GM23338 (cell line): Measurements from ENCODE around the gene MRPS22. TPM values are rescaled to one million over a fixed set of nuclear protein-coding genes. Genes with fewer than 3 reads are reported as not detected.

Experiments used
- ATAC-seq: fragments of 200-7000 bp; cut with Tn5 transposase; 3 replicates; pipeline ENCODE4 v1.9.1; 2020
- DNase-seq: peaks from one replicate; pipeline ENCODE4 v3.0.0-alpha.2; 2015; ENCODE audit warnings: low spot score
- H2AFZ ChIP-seq: fragments of 200-600 bp; sonication (generic); 2 replicates; pipeline ENCODE4 v1.8.0; 2016; ENCODE audit warnings: antibody characterized with exemption, mild to moderate bottlenecking, moderate library complexity
- H3F3A ChIP-seq: fragments of 200-600 bp; sonication (generic); replicated peaks from 2 replicates; pipeline ENCODE4 v1.8.0; 2017; ENCODE audit warnings: antibody characterized with exemption, mixed run types, low read depth
- H3K27ac ChIP-seq: fragments of 200-600 bp; sonication (generic); 2 replicates; pipeline ENCODE4 v1.6.1; 2016; ENCODE audit warnings: low read depth
- H3K27me3 ChIP-seq: fragments of 200-600 bp; sonication (generic); 2 replicates; pipeline ENCODE4 v1.8.0; 2016; ENCODE audit warnings: mild to moderate bottlenecking, mixed run types, moderate library complexity; ENCODE audit not compliant: insufficient read depth
- H3K36me3 ChIP-seq: fragments of 200-600 bp; sonication (generic); 2 replicates; pipeline ENCODE4 v1.8.0; 2016; ENCODE audit warnings: mild to moderate bottlenecking; ENCODE audit not compliant: insufficient read depth
- H3K4me1 ChIP-seq: fragments of 200-600 bp; sonication (generic); 2 replicates; pipeline ENCODE4 v1.8.0; 2016; ENCODE audit warnings: mild to moderate bottlenecking, moderate library complexity; ENCODE audit not compliant: insufficient read depth
- H3K4me2 ChIP-seq: fragments of 200-600 bp; sonication (generic); 2 replicates; pipeline ENCODE4 v1.7.1; 2017; ENCODE audit warnings: mixed run types
- H3K4me3 ChIP-seq: fragments of 200-600 bp; sonication (generic); 2 replicates; pipeline ENCODE4 v1.6.1; 2016; ENCODE audit warnings: mixed run types
- H3K79me2 ChIP-seq: fragments of 200-600 bp; sonication (generic); replicated peaks from 2 replicates; pipeline ENCODE4 v1.8.0; 2017; ENCODE audit warnings: mild to moderate bottlenecking; ENCODE audit not compliant: insufficient read depth
- H3K9me2 ChIP-seq: fragments of 200-600 bp; sonication (generic); 2 replicates; pipeline ENCODE4 v1.8.0; 2017; ENCODE audit not compliant: insufficient read depth
- H4K20me1 ChIP-seq: fragments of 200-600 bp; sonication (generic); replicated peaks from 2 replicates; pipeline ENCODE4 v1.8.0; 2017; ENCODE audit warnings: mild to moderate bottlenecking; ENCODE audit not compliant: insufficient read depth
- H3K27ac Mint-ChIP-seq: 2 replicates; pipeline ENCODE4 v1.8.0; 2020; ENCODE audit warnings: inconsistent platforms, mild to moderate bottlenecking, moderate library complexity, mixed read lengths
- H3K27me3 Mint-ChIP-seq: 3 replicates; pipeline ENCODE4 v1.8.0; 2022; ENCODE audit warnings: low read depth, mild to moderate bottlenecking, moderate library complexity, mixed read lengths, inconsistent platforms; ENCODE audit not compliant: insufficient read depth, poor library complexity
- H3K36me3 Mint-ChIP-seq: 3 replicates; pipeline ENCODE4 v1.8.0; 2021; ENCODE audit warnings: low read depth, mild to moderate bottlenecking, inconsistent platforms, moderate library complexity, mixed read lengths
- H3K4me1 Mint-ChIP-seq: 3 replicates; pipeline ENCODE4 v1.8.0; 2020; ENCODE audit warnings: mild to moderate bottlenecking, inconsistent platforms, mixed read lengths
- H3K4me3 Mint-ChIP-seq: 3 replicates; pipeline ENCODE4 v1.8.0; 2021; ENCODE audit warnings: moderate library complexity, mild to moderate bottlenecking, inconsistent platforms, mixed read lengths
- H3K9me3 Mint-ChIP-seq: 3 replicates; pipeline ENCODE4 v1.8.0; 2020; ENCODE audit warnings: moderate library complexity, mild to moderate bottlenecking, inconsistent platforms, mixed read lengths
- CREB1 ChIP-seq: fragments of 250-450 bp; sonication (Bioruptor Pico); IDR thresholded peaks from 2 replicates; pipeline ENCODE4 v1.5.0; 2020; ENCODE audit warnings: low read depth, mild to moderate bottlenecking, moderate library complexity
- EZH2 ChIP-seq: fragments of 200-600 bp; sonication (generic); IDR thresholded peaks from one replicate; pipeline ENCODE4 v1.8.0; 2017; ENCODE audit warnings: antibody characterized with exemption, mild to moderate bottlenecking, low read depth; ENCODE audit not compliant: unreplicated experiment
- EZH2phosphoT487 ChIP-seq: fragments of 200-600 bp; sonication (generic); IDR thresholded peaks from one replicate; pipeline ENCODE4 v1.8.1; 2018; ENCODE audit warnings: antibody characterized with exemption; ENCODE audit not compliant: unreplicated experiment
- JUNB ChIP-seq: IDR thresholded peaks from one replicate; pipeline ENCODE4 v1.6.1; 2016; ENCODE audit warnings: antibody characterized with exemption; ENCODE audit not compliant: unreplicated experiment
- NANOG ChIP-seq: IDR thresholded peaks from 2 replicates; pipeline ENCODE4 v1.6.1; 2016; ENCODE audit warnings: antibody characterized with exemption, borderline replicate concordance
- POLR2AphosphoS5 ChIP-seq: IDR thresholded peaks from 2 replicates; pipeline ENCODE4 v1.6.1; 2016; ENCODE audit warnings: antibody characterized with exemption, low read depth
- STAT1 ChIP-seq: IDR thresholded peaks from one replicate; pipeline ENCODE4 v1.6.1; 2016; ENCODE audit warnings: antibody characterized with exemption; ENCODE audit not compliant: unreplicated experiment
- ZNF114 ChIP-seq: fragments of 250-450 bp; sonication (Bioruptor Pico); IDR thresholded peaks from 2 replicates; pipeline ENCODE4 v1.5.0; 2020; ENCODE audit warnings: mild to moderate bottlenecking, moderate library complexity
- ZNF331 ChIP-seq: fragments of 250-450 bp; sonication (Bioruptor Pico); IDR thresholded peaks from 2 replicates; pipeline ENCODE4 v1.5.0; 2020; ENCODE audit warnings: low read depth, mild to moderate bottlenecking, moderate library complexity
- polyA plus RNA-seq: library from polyadenylated mRNA; unstranded; fragments of >200 nt; fragmentation: Nextera tagmentation; extraction: Ambion mirVana; gene quantifications from 2 replicates; pipeline ENCODE4 v1.2.1, GENCODE V29; 2016
- total RNA-seq: library from RNA; depleted of rRNA; stranded (reverse); fragments of >200 nt; shearing (Covaris generic); gene quantifications from 2 replicates; pipeline ENCODE4 v1.2.3, GENCODE V29; 2014
- TF ChIP-seq, protein P1 (sequence below): IDR thresholded peaks from one replicate; pipeline ENCODE4 v1.6.1; 2018; ENCODE audit warnings: antibody characterized with exemption; ENCODE audit not compliant: unreplicated experiment
- TF ChIP-seq, protein P2 (sequence below): IDR thresholded peaks from 2 replicates; pipeline ENCODE4 v1.6.1; 2016; ENCODE audit warnings: antibody characterized with exemption
- TF ChIP-seq, protein P3 (sequence below), 2 experiments: fragments of 200-600 bp in 1 of 2; sonication (generic) in 1 of 2; conservative IDR thresholded peaks; 2 replicates each; pipeline versions ENCODE4 v1.5.1 to v1.6.1; 2016 to 2017; ENCODE audit warnings: antibody characterized with exemption in 2 of 2, low read depth in 2 of 2, mild to moderate bottlenecking in 2 of 2, moderate library complexity in 1 of 2
- TF ChIP-seq, protein P4 (sequence below): fragments of 250-450 bp; sonication (Bioruptor Pico); IDR thresholded peaks from 2 replicates; pipeline ENCODE4 v1.5.0; 2020; ENCODE audit warnings: mild to moderate bottlenecking, moderate library complexity

Gene MRPS22
- total and polyA plus RNA-seq, 2 experiments from 2014 or later: 58.4 to 65.6 TPM

DNA sequence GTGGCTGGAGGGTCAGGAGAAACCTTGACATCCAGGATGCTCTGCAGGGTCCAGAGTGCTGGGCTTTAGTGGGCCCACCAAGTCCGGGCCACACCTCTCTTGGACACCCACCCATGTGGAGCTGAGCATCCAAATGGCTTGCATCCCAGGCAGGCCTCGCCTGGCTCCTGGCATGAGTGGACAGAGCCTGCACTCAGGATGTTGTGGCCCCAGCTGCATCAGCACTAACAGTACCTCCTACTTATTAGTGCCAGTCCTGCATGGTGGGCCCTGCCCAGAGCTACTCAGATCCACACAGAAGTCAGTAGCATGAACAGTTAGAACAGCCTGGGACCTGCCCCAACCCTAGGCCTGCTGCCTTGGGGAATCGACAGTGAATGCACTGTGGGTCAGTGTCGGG, 42.2 kb upstream of the MRPS22 start:
- Histone ChIP-seq H3K4me1 (peaks cover 8% of the 10 kb centered on the region), H3K4me2 (no peak overlapping the region), H4K20me1 (no peaks in the 10 kb centered on the region), H3K27ac (no peak overlapping the region), H3K9me2 (no peaks in the 10 kb centered on the region), H3F3A (no peaks in the 10 kb centered on the region), H3K27me3 (no peaks in the 10 kb centered on the region), H3K79me2 (no peaks in the 10 kb centered on the region), H3K4me3 (no peak overlapping the region), H2AFZ (no peak overlapping the region), H3K36me3 (no peaks in the 10 kb centered on the region)
- no peaks in the 10 kb centered on the region for H3K36me3 Mint-ChIP-seq
- H3K9me3 Mint-ChIP-seq: no peaks in the 10 kb centered on the region; the same call in 2 of the 3 replicates
- peaks cover 9% of the 10 kb centered on the region for H3K27me3 Mint-ChIP-seq
- H3K4me1 Mint-ChIP-seq: peaks cover 14% of the 10 kb centered on the region
- TF ChIP-seq JUNB (no peak), CREB1 (CRISPR knock-in tag) (no peak), EZH2phosphoT487 (no peak), EZH2 (no peak), ZNF114 (CRISPR knock-in tag) (no peak), POLR2AphosphoS5 (no peak), ZNF331 (CRISPR knock-in tag) (no peak), STAT1 (no peak), NANOG (no peak)
- TF ChIP-seq, protein P1, sequence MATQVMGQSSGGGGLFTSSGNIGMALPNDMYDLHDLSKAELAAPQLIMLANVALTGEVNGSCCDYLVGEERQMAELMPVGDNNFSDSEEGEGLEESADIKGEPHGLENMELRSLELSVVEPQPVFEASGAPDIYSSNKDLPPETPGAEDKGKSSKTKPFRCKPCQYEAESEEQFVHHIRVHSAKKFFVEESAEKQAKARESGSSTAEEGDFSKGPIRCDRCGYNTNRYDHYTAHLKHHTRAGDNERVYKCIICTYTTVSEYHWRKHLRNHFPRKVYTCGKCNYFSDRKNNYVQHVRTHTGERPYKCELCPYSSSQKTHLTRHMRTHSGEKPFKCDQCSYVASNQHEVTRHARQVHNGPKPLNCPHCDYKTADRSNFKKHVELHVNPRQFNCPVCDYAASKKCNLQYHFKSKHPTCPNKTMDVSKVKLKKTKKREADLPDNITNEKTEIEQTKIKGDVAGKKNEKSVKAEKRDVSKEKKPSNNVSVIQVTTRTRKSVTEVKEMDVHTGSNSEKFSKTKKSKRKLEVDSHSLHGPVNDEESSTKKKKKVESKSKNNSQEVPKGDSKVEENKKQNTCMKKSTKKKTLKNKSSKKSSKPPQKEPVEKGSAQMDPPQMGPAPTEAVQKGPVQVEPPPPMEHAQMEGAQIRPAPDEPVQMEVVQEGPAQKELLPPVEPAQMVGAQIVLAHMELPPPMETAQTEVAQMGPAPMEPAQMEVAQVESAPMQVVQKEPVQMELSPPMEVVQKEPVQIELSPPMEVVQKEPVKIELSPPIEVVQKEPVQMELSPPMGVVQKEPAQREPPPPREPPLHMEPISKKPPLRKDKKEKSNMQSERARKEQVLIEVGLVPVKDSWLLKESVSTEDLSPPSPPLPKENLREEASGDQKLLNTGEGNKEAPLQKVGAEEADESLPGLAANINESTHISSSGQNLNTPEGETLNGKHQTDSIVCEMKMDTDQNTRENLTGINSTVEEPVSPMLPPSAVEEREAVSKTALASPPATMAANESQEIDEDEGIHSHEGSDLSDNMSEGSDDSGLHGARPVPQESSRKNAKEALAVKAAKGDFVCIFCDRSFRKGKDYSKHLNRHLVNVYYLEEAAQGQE: no peak
- TF ChIP-seq, protein P2, sequence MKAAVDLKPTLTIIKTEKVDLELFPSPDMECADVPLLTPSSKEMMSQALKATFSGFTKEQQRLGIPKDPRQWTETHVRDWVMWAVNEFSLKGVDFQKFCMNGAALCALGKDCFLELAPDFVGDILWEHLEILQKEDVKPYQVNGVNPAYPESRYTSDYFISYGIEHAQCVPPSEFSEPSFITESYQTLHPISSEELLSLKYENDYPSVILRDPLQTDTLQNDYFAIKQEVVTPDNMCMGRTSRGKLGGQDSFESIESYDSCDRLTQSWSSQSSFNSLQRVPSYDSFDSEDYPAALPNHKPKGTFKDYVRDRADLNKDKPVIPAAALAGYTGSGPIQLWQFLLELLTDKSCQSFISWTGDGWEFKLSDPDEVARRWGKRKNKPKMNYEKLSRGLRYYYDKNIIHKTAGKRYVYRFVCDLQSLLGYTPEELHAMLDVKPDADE: no peak
- TF ChIP-seq, protein P3, sequence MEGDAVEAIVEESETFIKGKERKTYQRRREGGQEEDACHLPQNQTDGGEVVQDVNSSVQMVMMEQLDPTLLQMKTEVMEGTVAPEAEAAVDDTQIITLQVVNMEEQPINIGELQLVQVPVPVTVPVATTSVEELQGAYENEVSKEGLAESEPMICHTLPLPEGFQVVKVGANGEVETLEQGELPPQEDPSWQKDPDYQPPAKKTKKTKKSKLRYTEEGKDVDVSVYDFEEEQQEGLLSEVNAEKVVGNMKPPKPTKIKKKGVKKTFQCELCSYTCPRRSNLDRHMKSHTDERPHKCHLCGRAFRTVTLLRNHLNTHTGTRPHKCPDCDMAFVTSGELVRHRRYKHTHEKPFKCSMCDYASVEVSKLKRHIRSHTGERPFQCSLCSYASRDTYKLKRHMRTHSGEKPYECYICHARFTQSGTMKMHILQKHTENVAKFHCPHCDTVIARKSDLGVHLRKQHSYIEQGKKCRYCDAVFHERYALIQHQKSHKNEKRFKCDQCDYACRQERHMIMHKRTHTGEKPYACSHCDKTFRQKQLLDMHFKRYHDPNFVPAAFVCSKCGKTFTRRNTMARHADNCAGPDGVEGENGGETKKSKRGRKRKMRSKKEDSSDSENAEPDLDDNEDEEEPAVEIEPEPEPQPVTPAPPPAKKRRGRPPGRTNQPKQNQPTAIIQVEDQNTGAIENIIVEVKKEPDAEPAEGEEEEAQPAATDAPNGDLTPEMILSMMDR (conservative IDR thresholded peaks at IDR 0.05; ENCODE audit: low read depth in 2 of 2): no peak
- TF ChIP-seq, protein P4, sequence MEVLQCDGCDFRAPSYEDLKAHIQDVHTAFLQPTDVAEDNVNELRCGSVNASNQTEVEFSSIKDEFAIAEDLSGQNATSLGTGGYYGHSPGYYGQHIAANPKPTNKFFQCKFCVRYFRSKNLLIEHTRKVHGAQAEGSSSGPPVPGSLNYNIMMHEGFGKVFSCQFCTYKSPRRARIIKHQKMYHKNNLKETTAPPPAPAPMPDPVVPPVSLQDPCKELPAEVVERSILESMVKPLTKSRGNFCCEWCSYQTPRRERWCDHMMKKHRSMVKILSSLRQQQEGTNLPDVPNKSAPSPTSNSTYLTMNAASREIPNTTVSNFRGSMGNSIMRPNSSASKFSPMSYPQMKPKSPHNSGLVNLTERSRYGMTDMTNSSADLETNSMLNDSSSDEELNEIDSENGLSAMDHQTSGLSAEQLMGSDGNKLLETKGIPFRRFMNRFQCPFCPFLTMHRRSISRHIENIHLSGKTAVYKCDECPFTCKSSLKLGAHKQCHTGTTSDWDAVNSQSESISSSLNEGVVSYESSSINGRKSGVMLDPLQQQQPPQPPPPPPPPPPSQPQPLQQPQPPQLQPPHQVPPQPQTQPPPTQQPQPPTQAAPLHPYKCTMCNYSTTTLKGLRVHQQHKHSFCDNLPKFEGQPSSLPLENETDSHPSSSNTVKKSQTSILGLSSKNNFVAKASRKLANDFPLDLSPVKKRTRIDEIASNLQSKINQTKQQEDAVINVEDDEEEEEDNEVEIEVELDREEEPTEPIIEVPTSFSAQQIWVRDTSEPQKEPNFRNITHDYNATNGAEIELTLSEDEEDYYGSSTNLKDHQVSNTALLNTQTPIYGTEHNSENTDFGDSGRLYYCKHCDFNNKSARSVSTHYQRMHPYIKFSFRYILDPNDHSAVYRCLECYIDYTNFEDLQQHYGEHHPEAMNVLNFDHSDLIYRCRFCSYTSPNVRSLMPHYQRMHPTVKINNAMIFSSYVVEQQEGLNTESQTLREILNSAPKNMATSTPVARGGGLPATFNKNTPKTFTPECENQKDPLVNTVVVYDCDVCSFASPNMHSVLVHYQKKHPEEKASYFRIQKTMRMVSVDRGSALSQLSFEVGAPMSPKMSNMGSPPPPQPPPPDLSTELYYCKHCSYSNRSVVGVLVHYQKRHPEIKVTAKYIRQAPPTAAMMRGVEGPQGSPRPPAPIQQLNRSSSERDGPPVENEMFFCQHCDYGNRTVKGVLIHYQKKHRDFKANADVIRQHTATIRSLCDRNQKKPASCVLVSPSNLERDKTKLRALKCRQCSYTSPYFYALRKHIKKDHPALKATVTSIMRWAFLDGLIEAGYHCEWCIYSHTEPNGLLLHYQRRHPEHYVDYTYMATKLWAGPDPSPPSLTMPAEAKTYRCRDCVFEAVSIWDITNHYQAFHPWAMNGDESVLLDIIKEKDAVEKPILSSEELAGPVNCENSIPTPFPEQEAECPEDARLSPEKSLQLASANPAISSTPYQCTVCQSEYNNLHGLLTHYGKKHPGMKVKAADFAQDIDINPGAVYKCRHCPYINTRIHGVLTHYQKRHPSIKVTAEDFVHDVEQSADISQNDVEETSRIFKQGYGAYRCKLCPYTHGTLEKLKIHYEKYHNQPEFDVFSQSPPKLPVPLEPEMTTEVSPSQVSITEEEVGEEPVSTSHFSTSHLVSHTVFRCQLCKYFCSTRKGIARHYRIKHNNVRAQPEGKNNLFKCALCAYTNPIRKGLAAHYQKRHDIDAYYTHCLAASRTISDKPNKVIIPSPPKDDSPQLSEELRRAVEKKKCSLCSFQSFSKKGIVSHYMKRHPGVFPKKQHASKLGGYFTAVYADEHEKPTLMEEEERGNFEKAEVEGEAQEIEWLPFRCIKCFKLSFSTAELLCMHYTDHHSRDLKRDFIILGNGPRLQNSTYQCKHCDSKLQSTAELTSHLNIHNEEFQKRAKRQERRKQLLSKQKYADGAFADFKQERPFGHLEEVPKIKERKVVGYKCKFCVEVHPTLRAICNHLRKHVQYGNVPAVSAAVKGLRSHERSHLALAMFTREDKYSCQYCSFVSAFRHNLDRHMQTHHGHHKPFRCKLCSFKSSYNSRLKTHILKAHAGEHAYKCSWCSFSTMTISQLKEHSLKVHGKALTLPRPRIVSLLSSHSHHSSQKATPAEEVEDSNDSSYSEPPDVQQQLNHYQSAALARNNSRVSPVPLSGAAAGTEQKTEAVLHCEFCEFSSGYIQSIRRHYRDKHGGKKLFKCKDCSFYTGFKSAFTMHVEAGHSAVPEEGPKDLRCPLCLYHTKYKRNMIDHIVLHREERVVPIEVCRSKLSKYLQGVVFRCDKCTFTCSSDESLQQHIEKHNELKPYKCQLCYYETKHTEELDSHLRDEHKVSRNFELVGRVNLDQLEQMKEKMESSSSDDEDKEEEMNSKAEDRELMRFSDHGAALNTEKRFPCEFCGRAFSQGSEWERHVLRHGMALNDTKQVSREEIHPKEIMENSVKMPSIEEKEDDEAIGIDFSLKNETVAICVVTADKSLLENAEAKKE (CRISPR knock-in tag): no peak
- H3K4me3 Mint-ChIP-seq: no peak overlapping the region
- no peak overlapping the region for H3K27ac Mint-ChIP-seq
- ATAC-seq (no peak), DNase-seq (no peak)
